ENCODE measurements around the gene KLKB1.

Gene KLKB1

DNA sequence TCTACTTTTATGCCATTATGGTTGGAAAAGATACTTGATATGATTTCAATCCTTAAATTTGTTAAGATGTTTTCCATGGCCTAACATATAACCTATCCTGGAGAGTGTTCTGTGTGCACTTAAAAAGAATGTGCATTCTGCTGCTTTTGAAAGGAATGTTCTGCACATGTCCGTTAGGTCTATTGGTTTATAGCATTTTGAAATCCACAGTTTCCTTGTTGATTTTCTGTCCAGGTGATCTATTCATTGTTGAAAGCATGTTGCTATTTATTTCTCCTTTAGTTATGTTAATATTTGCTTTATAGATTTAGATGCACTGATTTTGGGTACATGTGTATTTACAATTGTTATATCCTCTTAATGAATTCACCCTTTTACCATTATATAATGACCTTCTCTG, 5.7 kb upstream of the KLKB1 start:
- TF ChIP-seq, protein P1, sequence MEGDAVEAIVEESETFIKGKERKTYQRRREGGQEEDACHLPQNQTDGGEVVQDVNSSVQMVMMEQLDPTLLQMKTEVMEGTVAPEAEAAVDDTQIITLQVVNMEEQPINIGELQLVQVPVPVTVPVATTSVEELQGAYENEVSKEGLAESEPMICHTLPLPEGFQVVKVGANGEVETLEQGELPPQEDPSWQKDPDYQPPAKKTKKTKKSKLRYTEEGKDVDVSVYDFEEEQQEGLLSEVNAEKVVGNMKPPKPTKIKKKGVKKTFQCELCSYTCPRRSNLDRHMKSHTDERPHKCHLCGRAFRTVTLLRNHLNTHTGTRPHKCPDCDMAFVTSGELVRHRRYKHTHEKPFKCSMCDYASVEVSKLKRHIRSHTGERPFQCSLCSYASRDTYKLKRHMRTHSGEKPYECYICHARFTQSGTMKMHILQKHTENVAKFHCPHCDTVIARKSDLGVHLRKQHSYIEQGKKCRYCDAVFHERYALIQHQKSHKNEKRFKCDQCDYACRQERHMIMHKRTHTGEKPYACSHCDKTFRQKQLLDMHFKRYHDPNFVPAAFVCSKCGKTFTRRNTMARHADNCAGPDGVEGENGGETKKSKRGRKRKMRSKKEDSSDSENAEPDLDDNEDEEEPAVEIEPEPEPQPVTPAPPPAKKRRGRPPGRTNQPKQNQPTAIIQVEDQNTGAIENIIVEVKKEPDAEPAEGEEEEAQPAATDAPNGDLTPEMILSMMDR (IDR thresholded peaks at IDR 0.05; ENCODE audit: low read depth, low read length), result no peak
- no peak overlapping the region for H3K4me3 ChIP-seq (replicated peaks in 1 of 2; ENCODE audit: low read depth in 2 of 2, low read length in 2 of 2)
- DNase-seq (ENCODE audit: low read depth in 2 of 2), result no peak

DNA sequence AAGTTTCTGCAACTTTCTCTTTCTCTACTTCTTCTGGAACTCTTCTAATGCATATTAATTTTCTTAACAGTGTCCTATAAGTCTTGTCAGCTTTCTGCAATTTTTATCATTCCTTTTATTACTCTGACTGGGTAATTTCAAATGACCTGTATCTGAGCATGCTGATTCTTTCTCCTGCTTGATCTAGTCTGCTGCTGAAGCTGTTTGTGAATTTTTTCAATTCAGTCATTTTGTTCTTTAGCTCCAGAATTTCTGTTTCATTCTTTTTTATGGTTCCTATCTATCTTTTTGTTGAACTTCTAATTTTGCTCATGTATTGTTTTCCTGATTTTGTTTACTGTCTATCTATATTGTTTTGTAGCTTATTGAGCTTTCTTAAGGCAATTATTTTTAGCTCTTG, 1.5 kb upstream of the KLKB1 start:
- H3K4me3 ChIP-seq (replicated peaks in 1 of 2; ENCODE audit: low read depth in 2 of 2, low read length in 2 of 2), result no peak overlapping the region
- TF ChIP-seq, protein P1 (IDR thresholded peaks at IDR 0.05; ENCODE audit: low read depth, low read length), result no peak
- DNase-seq (ENCODE audit: low read depth in 2 of 2), result no peak

DNA sequence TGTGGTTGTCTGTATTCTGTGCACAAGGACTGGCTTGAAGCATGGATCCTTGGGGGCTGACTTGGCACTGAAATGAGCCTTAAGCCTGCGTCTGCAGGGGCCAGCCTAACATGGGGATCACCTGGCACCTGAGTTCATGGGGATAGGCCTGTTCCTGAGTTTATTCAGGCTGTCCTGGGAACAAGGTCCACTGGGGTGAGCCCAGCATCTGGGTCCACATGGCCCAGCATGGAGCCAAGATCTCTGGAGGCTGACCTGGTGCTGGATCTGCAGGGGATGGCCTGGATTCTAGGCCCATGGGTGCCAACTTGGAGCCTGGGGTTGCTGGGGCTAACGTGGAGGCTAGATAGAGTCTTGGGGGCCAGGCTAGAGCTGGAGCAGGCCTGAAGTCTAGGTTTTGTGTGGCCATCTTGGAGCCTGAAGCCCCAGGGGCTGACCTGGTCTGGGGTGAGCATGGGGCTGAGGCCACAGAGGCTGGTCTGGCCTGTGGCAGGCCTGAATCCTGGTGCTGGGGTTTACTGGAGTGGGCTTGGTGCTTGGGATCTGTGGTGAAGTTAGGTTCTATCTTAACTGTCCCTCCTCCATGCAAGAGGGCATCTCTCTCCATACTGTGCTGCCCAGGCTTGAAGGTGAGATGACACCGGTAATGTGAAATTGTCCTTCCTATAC, 652 bp upstream of the KLKB1 start:
- DNase-seq (ENCODE audit: low read depth in 2 of 2), result no peak
- TF ChIP-seq, protein P1 (IDR thresholded peaks at IDR 0.05; ENCODE audit: low read depth, low read length), result no peak
- no peak overlapping the region for H3K4me3 ChIP-seq (replicated peaks in 1 of 2; ENCODE audit: low read depth in 2 of 2, low read length in 2 of 2)

DNA sequence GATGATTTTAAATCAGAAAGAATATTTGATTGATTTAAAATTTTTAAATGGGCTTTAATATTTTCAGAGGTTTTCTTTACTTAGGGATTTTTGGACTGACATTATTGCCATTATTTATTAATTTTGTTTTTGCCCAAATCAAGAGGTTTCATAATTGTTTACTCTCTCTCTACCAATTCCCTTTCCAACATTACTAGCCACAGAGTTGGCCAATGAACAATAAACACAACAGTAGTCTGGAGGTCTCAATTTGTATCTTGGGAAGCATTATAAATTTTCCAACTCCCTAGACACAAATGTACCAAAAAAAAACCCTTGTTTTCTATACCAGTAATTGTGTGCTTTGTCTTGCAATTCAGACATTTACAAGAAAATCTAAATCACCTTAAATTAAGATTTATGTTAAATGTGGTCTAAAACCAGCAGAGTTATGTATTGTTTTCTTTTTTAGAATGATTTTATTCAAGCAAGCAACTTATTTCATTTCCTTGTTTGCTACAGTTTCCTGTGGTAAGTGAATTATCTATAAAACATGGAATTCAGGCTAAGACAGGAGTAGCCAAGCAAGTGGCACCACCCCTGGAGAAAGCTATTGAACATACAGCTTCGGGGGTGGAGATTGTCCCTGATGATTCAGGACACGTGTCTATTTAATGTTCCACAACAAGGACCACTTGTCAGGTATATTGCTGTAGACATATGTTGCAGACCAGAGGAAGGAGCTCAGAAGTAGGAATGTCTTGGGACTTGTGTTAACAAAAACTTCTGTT, 622 bp downstream of the KLKB1 start:
- no peak overlapping the region for H3K4me3 ChIP-seq (replicated peaks in 1 of 2; ENCODE audit: low read depth in 2 of 2, low read length in 2 of 2)
- DNase-seq (ENCODE audit: low read depth in 2 of 2), result peak; percentile 16 to 21
- TF ChIP-seq, protein P1 (IDR thresholded peaks at IDR 0.05; ENCODE audit: low read depth, low read length), result no peak

DNA sequence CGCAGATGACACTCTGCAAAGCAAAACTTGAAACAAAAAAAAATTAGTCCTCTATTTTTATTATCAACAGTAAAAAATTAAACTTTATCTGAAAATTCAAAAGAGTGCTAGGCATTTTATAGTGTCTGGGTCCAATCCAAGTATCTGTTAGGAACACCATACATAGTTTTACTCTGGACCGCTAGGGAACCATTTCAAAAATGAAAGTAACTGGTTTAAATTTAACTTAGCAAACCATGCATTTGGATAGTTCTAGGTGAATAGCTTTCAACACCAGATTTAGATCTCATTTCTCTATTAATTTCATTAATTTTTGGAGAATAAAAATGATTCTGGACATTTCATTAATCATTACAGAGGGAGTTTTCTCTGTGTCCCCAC, 1.2 kb downstream of the KLKB1 start:
- H3K4me3 ChIP-seq (replicated peaks in 1 of 2; ENCODE audit: low read depth in 2 of 2, low read length in 2 of 2), result no peak overlapping the region
- TF ChIP-seq, protein P1 (IDR thresholded peaks at IDR 0.05; ENCODE audit: low read depth, low read length), result no peak
- peak; percentile 13 to 18 for DNase-seq (ENCODE audit: low read depth in 2 of 2)

DNA sequence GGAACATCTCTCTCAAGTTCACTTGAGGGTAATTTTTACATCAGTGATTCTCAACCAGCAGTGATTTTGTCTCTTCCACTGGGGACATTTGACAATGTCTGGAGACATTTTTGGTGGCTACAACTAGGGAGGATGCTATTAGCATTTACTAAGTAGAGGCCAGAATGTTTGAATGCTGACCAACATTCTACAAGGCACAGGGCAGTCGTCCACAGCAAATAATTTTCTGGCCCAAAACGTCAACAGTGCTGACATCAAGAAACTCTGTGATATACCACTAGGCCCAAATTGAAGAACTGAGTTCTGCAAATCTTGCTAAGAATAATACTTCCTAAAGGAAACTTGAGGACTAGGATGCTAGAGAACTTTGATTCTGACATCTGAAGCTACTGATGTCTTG, 7.1 kb downstream of the KLKB1 start:
- no peak overlapping the region for H3K4me3 ChIP-seq (replicated peaks in 1 of 2; ENCODE audit: low read depth in 2 of 2, low read length in 2 of 2)
- no peak for DNase-seq (ENCODE audit: low read depth in 2 of 2)
- TF ChIP-seq, protein P1 (IDR thresholded peaks at IDR 0.05; ENCODE audit: low read depth, low read length), result no peak
